ENCODE measurements around the gene COPB1.

DNA sequence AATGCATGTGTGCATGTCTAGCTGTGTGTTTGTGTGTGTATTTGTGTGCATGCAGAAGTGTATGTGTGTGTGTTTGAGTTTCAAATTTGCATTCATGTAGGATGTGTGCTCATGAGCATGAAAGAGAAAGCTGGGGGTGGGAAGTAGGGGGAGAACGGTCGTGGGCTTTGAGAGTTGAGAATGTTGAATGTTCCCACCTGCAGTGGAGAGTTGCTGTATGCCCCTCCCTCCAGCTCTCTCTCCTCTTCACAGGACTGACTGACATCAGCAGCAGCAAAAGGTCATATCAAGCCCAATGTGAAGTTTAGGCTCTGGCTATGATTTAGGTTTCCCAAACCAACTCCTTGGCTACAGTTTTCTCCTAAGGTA lies 76.8 kb downstream of the COPB1 start:
- TF ChIP-seq, protein P1, sequence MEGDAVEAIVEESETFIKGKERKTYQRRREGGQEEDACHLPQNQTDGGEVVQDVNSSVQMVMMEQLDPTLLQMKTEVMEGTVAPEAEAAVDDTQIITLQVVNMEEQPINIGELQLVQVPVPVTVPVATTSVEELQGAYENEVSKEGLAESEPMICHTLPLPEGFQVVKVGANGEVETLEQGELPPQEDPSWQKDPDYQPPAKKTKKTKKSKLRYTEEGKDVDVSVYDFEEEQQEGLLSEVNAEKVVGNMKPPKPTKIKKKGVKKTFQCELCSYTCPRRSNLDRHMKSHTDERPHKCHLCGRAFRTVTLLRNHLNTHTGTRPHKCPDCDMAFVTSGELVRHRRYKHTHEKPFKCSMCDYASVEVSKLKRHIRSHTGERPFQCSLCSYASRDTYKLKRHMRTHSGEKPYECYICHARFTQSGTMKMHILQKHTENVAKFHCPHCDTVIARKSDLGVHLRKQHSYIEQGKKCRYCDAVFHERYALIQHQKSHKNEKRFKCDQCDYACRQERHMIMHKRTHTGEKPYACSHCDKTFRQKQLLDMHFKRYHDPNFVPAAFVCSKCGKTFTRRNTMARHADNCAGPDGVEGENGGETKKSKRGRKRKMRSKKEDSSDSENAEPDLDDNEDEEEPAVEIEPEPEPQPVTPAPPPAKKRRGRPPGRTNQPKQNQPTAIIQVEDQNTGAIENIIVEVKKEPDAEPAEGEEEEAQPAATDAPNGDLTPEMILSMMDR (conservative IDR thresholded peaks at IDR 0.05; ENCODE audit: low read length): no peak
- no peak for TF ChIP-seq EZH2phosphoT487 (IDR thresholded peaks at IDR 0.05; ENCODE audit: borderline replicate concordance, low read depth, low read length)
